Stimulated activated CD8-positive, alpha-beta memory T cell treated with anti-CD3 and anti-CD28 coated beads, Interleukin-15, amount 100 ng/mL, for 24 hours (primary cell): ENCODE results near the gene HOPX.
"Not testable (repeated sequence)": the region's sequence is repeated elsewhere in the genome, so short reads cannot be mapped to it uniquely, and the experiment has no call there.

Experiments used
- DNase-seq: peaks from one replicate; pipeline ENCODE4 v3.0.0-alpha.2; 2020; ENCODE audit warnings: low read depth

The HOPX gene

GRCh38 chr4:56626963-56627362 lies 54.1 kb downstream of the HOPX start:
- DNase-seq, result no peak

- no peak for DNase-seq
Observed at GRCh38 chr4:56626420-56626819, 54.7 kb downstream of the HOPX start.

GRCh38 chr4:56622176-56622575 lies 58.9 kb downstream of the HOPX start:
- DNase-seq, result no peak

GRCh38 chr4:56619816-56620215 lies 61.3 kb downstream of the HOPX start:
- no peak for DNase-seq

- no peak for DNase-seq
Observed at GRCh38 chr4:56619160-56619559, 61.9 kb downstream of the HOPX start.

GRCh38 chr4:56618734-56619133 lies 62.4 kb downstream of the HOPX start:
- DNase-seq, result no peak

- DNase-seq, result no peak
Observed at GRCh38 chr4:56613101-56613862, 67.8 kb downstream of the HOPX start.

GRCh38 chr4:56612282-56612681 lies 68.8 kb downstream of the HOPX start:
- DNase-seq, result no peak

GRCh38 chr4:56611501-56611900 lies 69.6 kb downstream of the HOPX start:
- no peak for DNase-seq

GRCh38 chr4:56610170-56610569 lies 70.9 kb downstream of the HOPX start:
- DNase-seq, result not testable (repeated sequence)

- DNase-seq, result no peak
Observed at GRCh38 chr4:56607926-56608325, 73.2 kb downstream of the HOPX start.

GRCh38 chr4:56606385-56606784 lies 74.7 kb downstream of the HOPX start:
- no peak for DNase-seq

GRCh38 chr4:56605464-56605863 lies 75.6 kb downstream of the HOPX start:
- not testable (repeated sequence) for DNase-seq

- no peak for DNase-seq
Observed at GRCh38 chr4:56603297-56603696, 77.8 kb downstream of the HOPX start.
